GM21528 (cell line): Measurements from ENCODE around the gene ZNF850.
"Not testable (repeated sequence)": the region's sequence is repeated elsewhere in the genome, so short reads cannot be mapped to it uniquely, and the experiment has no call there.

Experiments
- ATAC-seq: cut with Tn5 transposase; IDR thresholded peaks from one replicate; pipeline ENCODE4 v1.9.1; 2021; ENCODE audit warnings: mild to moderate bottlenecking, moderate library complexity; ENCODE audit not compliant: unreplicated experiment, low FRiP score

ZNF850 gene

GRCh38 chr19:36772311-36773222 lies at the start of gene ZNF850:
Gene ZNF850, minus strand, starts transcription at chr19:36772807. Its CDS starts 10,201 bp downstream, at chr19:36762606.
- ATAC-seq: peak; percentile 90

- no peak for ATAC-seq
These were observed 49.2 kb upstream of the ZNF850 start for GRCh38 chr19:36821758-36822157.

- ATAC-seq: no peak
These were observed 46.6 kb upstream of the ZNF850 start for GRCh38 chr19:36819130-36819630.

GRCh38 chr19:36807029-36807428 lies 34.4 kb upstream of the ZNF850 start:
- ATAC-seq: no peak

- ATAC-seq: no peak
These were observed 32.8 kb upstream of the ZNF850 start for GRCh38 chr19:36805364-36805763.

- ATAC-seq: no peak
These were observed 25.1 kb upstream of the ZNF850 start for GRCh38 chr19:36797786-36798108.

GRCh38 chr19:36796714-36796992 lies 24.0 kb upstream of the ZNF850 start:
- ATAC-seq: no peak

- not testable (repeated sequence) for ATAC-seq
These were observed 19.0 kb upstream of the ZNF850 start for GRCh38 chr19:36791420-36792141.

- no peak for ATAC-seq
These were observed 3.2 kb upstream of the ZNF850 start for GRCh38 chr19:36775768-36776167.

- peak; percentile 18 for ATAC-seq
These were observed 594 bp upstream of the ZNF850 start for GRCh38 chr19:36773223-36773579.

- no peak for ATAC-seq
These were observed 1.1 kb downstream of the ZNF850 start for GRCh38 chr19:36771261-36772231.

GRCh38 chr19:36750066-36750691 lies 22.4 kb downstream of the ZNF850 start:
- ATAC-seq: no peak

GRCh38 chr19:36749613-36750012 lies 23.0 kb downstream of the ZNF850 start:
- ATAC-seq: not testable (repeated sequence)

GRCh38 chr19:36748431-36749275 lies 24.0 kb downstream of the ZNF850 start:
- no peak for ATAC-seq

GRCh38 chr19:36747750-36748149 lies 24.9 kb downstream of the ZNF850 start:
- no peak for ATAC-seq

- no peak for ATAC-seq
These were observed 26.7 kb downstream of the ZNF850 start for GRCh38 chr19:36745870-36746269.

GRCh38 chr19:36736166-36736565 lies 36.4 kb downstream of the ZNF850 start:
- not testable (repeated sequence) for ATAC-seq

GRCh38 chr19:36719687-36720556 lies 52.7 kb downstream of the ZNF850 start:
- ATAC-seq: no peak
